OCI-LY7 (cell line): ENCODE data around the gene APOBEC4.

Experiments
- EZH2phosphoT487 ChIP-seq: fragments of 200-600 bp; sonication (generic); IDR thresholded peaks from 2 replicates; pipeline ENCODE4 v1.6.1; 2018; ENCODE audit warnings: low read depth, borderline replicate concordance, mild to moderate bottlenecking, mixed run types, antibody characterized with exemption, low read length, moderate library complexity, mixed read lengths
- TF ChIP-seq, protein P1 (sequence below): fragments of 200-600 bp; sonication (generic); conservative IDR thresholded peaks from 2 replicates; pipeline ENCODE4 v1.5.1; 2014; ENCODE audit warnings: mild to moderate bottlenecking, antibody characterized with exemption, low read length, moderate library complexity, mixed read lengths

- TF ChIP-seq, protein P1, sequence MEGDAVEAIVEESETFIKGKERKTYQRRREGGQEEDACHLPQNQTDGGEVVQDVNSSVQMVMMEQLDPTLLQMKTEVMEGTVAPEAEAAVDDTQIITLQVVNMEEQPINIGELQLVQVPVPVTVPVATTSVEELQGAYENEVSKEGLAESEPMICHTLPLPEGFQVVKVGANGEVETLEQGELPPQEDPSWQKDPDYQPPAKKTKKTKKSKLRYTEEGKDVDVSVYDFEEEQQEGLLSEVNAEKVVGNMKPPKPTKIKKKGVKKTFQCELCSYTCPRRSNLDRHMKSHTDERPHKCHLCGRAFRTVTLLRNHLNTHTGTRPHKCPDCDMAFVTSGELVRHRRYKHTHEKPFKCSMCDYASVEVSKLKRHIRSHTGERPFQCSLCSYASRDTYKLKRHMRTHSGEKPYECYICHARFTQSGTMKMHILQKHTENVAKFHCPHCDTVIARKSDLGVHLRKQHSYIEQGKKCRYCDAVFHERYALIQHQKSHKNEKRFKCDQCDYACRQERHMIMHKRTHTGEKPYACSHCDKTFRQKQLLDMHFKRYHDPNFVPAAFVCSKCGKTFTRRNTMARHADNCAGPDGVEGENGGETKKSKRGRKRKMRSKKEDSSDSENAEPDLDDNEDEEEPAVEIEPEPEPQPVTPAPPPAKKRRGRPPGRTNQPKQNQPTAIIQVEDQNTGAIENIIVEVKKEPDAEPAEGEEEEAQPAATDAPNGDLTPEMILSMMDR: no peak
- TF ChIP-seq EZH2phosphoT487: no peak
Observed at GRCh38 chr1:183620311-183620710, 32.8 kb downstream of the APOBEC4 start.
